HG02840 (cell line): Measurements from ENCODE around the gene GKN1.

ENCODE experiments used
- ATAC-seq: cut with Tn5 transposase; IDR thresholded peaks from one replicate; pipeline ENCODE4 v1.9.1; 2021; ENCODE audit warnings: mild to moderate bottlenecking, moderate library complexity, moderate number of reproducible peaks; ENCODE audit not compliant: unreplicated experiment, low FRiP score

Gene GKN1

GRCh38 chr2:69001879-69002278 is 27.4 kb downstream of the GKN1 start:
- ATAC-seq = no peak

- no peak for ATAC-seq
Measured at GRCh38 chr2:69003731-69004130, 29.3 kb downstream of the GKN1 start.

- ATAC-seq = no peak
Measured at GRCh38 chr2:69007169-69007568, 32.7 kb downstream of the GKN1 start.

- ATAC-seq = no peak
Measured at GRCh38 chr2:69007603-69008002, 33.2 kb downstream of the GKN1 start.

- ATAC-seq = no peak
Measured at GRCh38 chr2:69010437-69011194, 36.2 kb downstream of the GKN1 start.

- no peak for ATAC-seq
Measured at GRCh38 chr2:69011611-69012157, 37.2 kb downstream of the GKN1 start.

GRCh38 chr2:69012310-69013141 is 38.1 kb downstream of the GKN1 start:
- no peak for ATAC-seq

- no peak for ATAC-seq
Measured at GRCh38 chr2:69013142-69013839, 38.9 kb downstream of the GKN1 start, which contains the start of gene ANTXR1. ANTXR1 (plus strand) TSS chr2:69013179; CDS start chr2:69013500, 321 bp downstream.

GRCh38 chr2:69013840-69014821 is 39.7 kb downstream of the GKN1 start:
- ATAC-seq = no peak

- no peak for ATAC-seq
Measured at GRCh38 chr2:69017080-69017479, 42.6 kb downstream of the GKN1 start.

GRCh38 chr2:69017835-69018234 is 43.4 kb downstream of the GKN1 start:
- no peak for ATAC-seq

- ATAC-seq = no peak
Measured at GRCh38 chr2:69018678-69019095, 44.3 kb downstream of the GKN1 start.

- no peak for ATAC-seq
Measured at GRCh38 chr2:69020496-69021426, 46.3 kb downstream of the GKN1 start.

GRCh38 chr2:69021727-69022126 is 47.3 kb downstream of the GKN1 start:
- no peak for ATAC-seq

GRCh38 chr2:69022548-69022947 is 48.1 kb downstream of the GKN1 start:
- ATAC-seq = no peak

GRCh38 chr2:69023236-69023635 is 48.8 kb downstream of the GKN1 start:
- no peak for ATAC-seq

GRCh38 chr2:69026026-69026425 is 51.6 kb downstream of the GKN1 start:
- ATAC-seq = no peak

GRCh38 chr2:69026691-69027459 is 52.4 kb downstream of the GKN1 start:
- ATAC-seq = no peak
